Measurements from ENCODE around the gene WDFY4.

- TF ChIP-seq, protein P1, sequence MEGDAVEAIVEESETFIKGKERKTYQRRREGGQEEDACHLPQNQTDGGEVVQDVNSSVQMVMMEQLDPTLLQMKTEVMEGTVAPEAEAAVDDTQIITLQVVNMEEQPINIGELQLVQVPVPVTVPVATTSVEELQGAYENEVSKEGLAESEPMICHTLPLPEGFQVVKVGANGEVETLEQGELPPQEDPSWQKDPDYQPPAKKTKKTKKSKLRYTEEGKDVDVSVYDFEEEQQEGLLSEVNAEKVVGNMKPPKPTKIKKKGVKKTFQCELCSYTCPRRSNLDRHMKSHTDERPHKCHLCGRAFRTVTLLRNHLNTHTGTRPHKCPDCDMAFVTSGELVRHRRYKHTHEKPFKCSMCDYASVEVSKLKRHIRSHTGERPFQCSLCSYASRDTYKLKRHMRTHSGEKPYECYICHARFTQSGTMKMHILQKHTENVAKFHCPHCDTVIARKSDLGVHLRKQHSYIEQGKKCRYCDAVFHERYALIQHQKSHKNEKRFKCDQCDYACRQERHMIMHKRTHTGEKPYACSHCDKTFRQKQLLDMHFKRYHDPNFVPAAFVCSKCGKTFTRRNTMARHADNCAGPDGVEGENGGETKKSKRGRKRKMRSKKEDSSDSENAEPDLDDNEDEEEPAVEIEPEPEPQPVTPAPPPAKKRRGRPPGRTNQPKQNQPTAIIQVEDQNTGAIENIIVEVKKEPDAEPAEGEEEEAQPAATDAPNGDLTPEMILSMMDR (conservative IDR thresholded peaks at IDR 0.05): no peak
- TF ChIP-seq ZFX (IDR thresholded peaks at IDR 0.05): no peak
These were observed 6.6 kb upstream of the WDFY4 start for GRCh38 chr10:48678041-48678440.

Measured in C4-2B (cell line).